ENCODE data around the gene CCDC85A.

DNA sequence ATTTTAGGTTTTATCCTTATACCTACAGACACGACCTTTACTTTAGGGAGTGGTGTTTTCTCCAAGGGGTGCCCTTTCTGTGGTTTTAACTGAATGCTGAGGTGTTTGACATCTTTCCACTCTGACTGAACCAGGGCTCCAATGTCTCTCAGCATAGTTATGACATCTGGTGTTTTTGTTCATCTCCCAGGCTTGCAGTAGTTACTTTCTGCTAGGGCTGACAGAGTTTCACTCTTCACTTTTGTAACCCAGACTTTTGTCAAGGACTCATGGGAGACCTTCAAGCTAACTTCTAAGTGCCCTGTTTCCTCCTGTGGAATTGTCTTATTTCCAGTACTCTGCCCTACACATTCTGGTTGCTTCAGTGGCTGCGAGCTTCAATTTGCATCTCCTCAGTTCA is 103.1 kb downstream of the CCDC85A start:
- TF ChIP-seq POLR2A (IDR thresholded peaks at IDR 0.05) = no peak
- TF ChIP-seq, protein P1, sequence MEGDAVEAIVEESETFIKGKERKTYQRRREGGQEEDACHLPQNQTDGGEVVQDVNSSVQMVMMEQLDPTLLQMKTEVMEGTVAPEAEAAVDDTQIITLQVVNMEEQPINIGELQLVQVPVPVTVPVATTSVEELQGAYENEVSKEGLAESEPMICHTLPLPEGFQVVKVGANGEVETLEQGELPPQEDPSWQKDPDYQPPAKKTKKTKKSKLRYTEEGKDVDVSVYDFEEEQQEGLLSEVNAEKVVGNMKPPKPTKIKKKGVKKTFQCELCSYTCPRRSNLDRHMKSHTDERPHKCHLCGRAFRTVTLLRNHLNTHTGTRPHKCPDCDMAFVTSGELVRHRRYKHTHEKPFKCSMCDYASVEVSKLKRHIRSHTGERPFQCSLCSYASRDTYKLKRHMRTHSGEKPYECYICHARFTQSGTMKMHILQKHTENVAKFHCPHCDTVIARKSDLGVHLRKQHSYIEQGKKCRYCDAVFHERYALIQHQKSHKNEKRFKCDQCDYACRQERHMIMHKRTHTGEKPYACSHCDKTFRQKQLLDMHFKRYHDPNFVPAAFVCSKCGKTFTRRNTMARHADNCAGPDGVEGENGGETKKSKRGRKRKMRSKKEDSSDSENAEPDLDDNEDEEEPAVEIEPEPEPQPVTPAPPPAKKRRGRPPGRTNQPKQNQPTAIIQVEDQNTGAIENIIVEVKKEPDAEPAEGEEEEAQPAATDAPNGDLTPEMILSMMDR (IDR thresholded peaks at IDR 0.05) = no peak
- TF ChIP-seq EP300 (IDR thresholded peaks at IDR 0.05) = no peak

Data from tibial nerve (tissue), 4 donors.